ENCODE data around the gene SPRY2.

Gene SPRY2

DNA sequence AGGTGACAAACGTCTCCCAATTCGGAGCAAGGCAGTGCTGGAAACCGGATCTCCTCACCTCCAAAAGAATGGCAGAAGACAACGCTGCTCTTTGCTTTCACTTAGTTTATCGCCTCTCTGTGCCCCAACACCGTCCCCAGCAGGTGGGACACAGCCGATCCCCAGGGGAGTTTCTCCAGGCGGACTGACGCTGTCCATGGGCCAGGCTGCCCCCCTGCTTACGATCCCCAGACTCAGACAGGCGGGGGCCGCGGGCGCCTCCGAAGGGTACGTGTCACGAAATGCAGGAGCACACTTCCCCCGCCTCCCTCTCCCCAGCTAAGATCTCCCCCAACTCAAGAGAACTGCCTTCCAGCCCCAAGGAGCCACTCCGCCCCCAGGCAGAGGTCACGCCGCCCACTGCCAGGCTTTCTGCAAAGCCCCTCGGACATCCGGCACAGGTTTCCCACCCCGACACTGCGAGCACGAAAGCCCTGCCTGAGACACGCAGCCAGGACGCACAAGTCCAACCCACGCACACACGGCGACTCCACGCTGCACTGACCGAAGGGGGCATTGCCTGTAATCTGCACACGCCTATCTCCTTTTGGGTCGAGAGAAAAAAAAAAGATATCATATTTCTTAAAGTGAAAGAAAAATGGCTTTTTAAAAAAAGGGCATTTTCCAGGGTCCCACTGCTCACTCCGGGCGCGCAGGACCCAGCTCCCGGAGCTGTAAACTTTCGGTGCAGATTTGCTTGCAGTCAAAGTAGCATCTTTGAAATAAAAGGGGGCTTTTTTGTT is 2.0 kb downstream of the SPRY2 start:
- WGBS, 2 experiments (ENCODE audit: insufficient coverage in 2 of 2) = 0% methylated on average over 27 to 28 of the region's 40 CpGs
- peak overlapping the region; percentile 99 for H3K27ac ChIP-seq (ENCODE audit: low read depth, low read length, severe bottlenecking)
- H3K4me1 ChIP-seq (ENCODE audit: control insufficient read depth, insufficient read depth, low read length, poor library complexity, severe bottlenecking) = peaks cover 8% of the 10 kb centered on the region
- no peaks in the 10 kb centered on the region for H3K9me3 ChIP-seq (ENCODE audit: control insufficient read depth, low read length)
- peak overlapping the region; percentile 100 for H3K4me3 ChIP-seq (ENCODE audit: extremely low read depth, insufficient read depth, low read length, poor library complexity, severe bottlenecking)
- peaks cover 52% of the 10 kb centered on the region for H3K36me3 ChIP-seq (ENCODE audit: control insufficient read depth, insufficient read depth, low read length)

GRCh38 chr13:80337288-80338081 is 3.4 kb downstream of the SPRY2 start:
- 29 to 30% methylated on average over 20 to 25 of the region's 26 CpGs for WGBS, 2 experiments (ENCODE audit: insufficient coverage in 2 of 2)
- no peaks in the 10 kb centered on the region for H3K9me3 ChIP-seq (ENCODE audit: control insufficient read depth, low read length)
- H3K27ac ChIP-seq (ENCODE audit: low read depth, low read length, severe bottlenecking) = peak overlapping the region; percentile 99
- peak overlapping the region; percentile 100 for H3K4me3 ChIP-seq (ENCODE audit: extremely low read depth, insufficient read depth, low read length, poor library complexity, severe bottlenecking)
- peaks cover 66% of the 10 kb centered on the region for H3K36me3 ChIP-seq (ENCODE audit: control insufficient read depth, insufficient read depth, low read length)
- peaks cover 3% of the 10 kb centered on the region for H3K4me1 ChIP-seq (ENCODE audit: control insufficient read depth, insufficient read depth, low read length, poor library complexity, severe bottlenecking)

GRCh38 chr13:80336776-80337287 is 4.1 kb downstream of the SPRY2 start:
- H3K27ac ChIP-seq (ENCODE audit: low read depth, low read length, severe bottlenecking) = peak overlapping the region; percentile 99
- no peaks in the 10 kb centered on the region for H3K9me3 ChIP-seq (ENCODE audit: control insufficient read depth, low read length)
- H3K4me1 ChIP-seq (ENCODE audit: control insufficient read depth, insufficient read depth, low read length, poor library complexity, severe bottlenecking) = peaks cover 3% of the 10 kb centered on the region
- H3K36me3 ChIP-seq (ENCODE audit: control insufficient read depth, insufficient read depth, low read length) = peaks cover 73% of the 10 kb centered on the region
- WGBS, 2 experiments (ENCODE audit: insufficient coverage in 2 of 2) = 57 to 60% methylated on average over 9 of the region's 9 CpGs
- H3K4me3 ChIP-seq (ENCODE audit: extremely low read depth, insufficient read depth, low read length, poor library complexity, severe bottlenecking) = peak overlapping the region; percentile 100

- peak overlapping the region; percentile 100 for H3K4me3 ChIP-seq (ENCODE audit: extremely low read depth, insufficient read depth, low read length, poor library complexity, severe bottlenecking)
- H3K27ac ChIP-seq (ENCODE audit: low read depth, low read length, severe bottlenecking) = peak overlapping the region; percentile 99
- peaks cover 3% of the 10 kb centered on the region for H3K4me1 ChIP-seq (ENCODE audit: control insufficient read depth, insufficient read depth, low read length, poor library complexity, severe bottlenecking)
- no peaks in the 10 kb centered on the region for H3K9me3 ChIP-seq (ENCODE audit: control insufficient read depth, low read length)
- 60% methylated on average over 1 of the region's 2 CpGs; no CpG with 5 or more reads in 1 of the 2 experiments for WGBS, 2 experiments (ENCODE audit: insufficient coverage in 2 of 2)
- peaks cover 77% of the 10 kb centered on the region for H3K36me3 ChIP-seq (ENCODE audit: control insufficient read depth, insufficient read depth, low read length)
Measured at GRCh38 chr13:80336370-80336769, 4.6 kb downstream of the SPRY2 start.

- H3K27ac ChIP-seq (ENCODE audit: low read depth, low read length, severe bottlenecking) = peak overlapping the region; percentile 60
- no peaks in the 10 kb centered on the region for H3K9me3 ChIP-seq (ENCODE audit: control insufficient read depth, low read length)
- peak overlapping the region; percentile 100 for H3K4me3 ChIP-seq (ENCODE audit: extremely low read depth, insufficient read depth, low read length, poor library complexity, severe bottlenecking)
- peaks cover 3% of the 10 kb centered on the region for H3K4me1 ChIP-seq (ENCODE audit: control insufficient read depth, insufficient read depth, low read length, poor library complexity, severe bottlenecking)
- 80% methylated on average over 1 of the region's 2 CpGs; no CpG with 5 or more reads in 1 of the 2 experiments for WGBS, 2 experiments (ENCODE audit: insufficient coverage in 2 of 2)
- peaks cover 72% of the 10 kb centered on the region for H3K36me3 ChIP-seq (ENCODE audit: control insufficient read depth, insufficient read depth, low read length)
Measured at GRCh38 chr13:80334597-80335260, 6.2 kb downstream of the SPRY2 start.

- Histone ChIP-seq H3K9me3 (ENCODE audit: control insufficient read depth, low read length) (no peaks in the 10 kb centered on the region), H3K4me1 (ENCODE audit: control insufficient read depth, insufficient read depth, low read length, poor library complexity, severe bottlenecking) (peaks cover 1% of the 10 kb centered on the region), H3K27ac (ENCODE audit: low read depth, low read length, severe bottlenecking) (no peak overlapping the region), H3K4me3 (ENCODE audit: extremely low read depth, insufficient read depth, low read length, poor library complexity, severe bottlenecking) (no peak overlapping the region), H3K36me3 (ENCODE audit: control insufficient read depth, insufficient read depth, low read length) (peaks cover 47% of the 10 kb centered on the region)
- WGBS, 2 experiments (ENCODE audit: insufficient coverage in 2 of 2) = no CpG with 5 or more reads among the region's 2 CpGs
Measured at GRCh38 chr13:80331984-80332383, 8.9 kb downstream of the SPRY2 start.

GRCh38 chr13:80329250-80329649 is 11.7 kb downstream of the SPRY2 start:
- Histone ChIP-seq H3K9me3 (ENCODE audit: control insufficient read depth, low read length) (no peaks in the 10 kb centered on the region), H3K27ac (ENCODE audit: low read depth, low read length, severe bottlenecking) (no peak overlapping the region), H3K36me3 (ENCODE audit: control insufficient read depth, insufficient read depth, low read length) (peaks cover 27% of the 10 kb centered on the region), H3K4me1 (ENCODE audit: control insufficient read depth, insufficient read depth, low read length, poor library complexity, severe bottlenecking) (no peaks in the 10 kb centered on the region), H3K4me3 (ENCODE audit: extremely low read depth, insufficient read depth, low read length, poor library complexity, severe bottlenecking) (no peak overlapping the region)

DNA sequence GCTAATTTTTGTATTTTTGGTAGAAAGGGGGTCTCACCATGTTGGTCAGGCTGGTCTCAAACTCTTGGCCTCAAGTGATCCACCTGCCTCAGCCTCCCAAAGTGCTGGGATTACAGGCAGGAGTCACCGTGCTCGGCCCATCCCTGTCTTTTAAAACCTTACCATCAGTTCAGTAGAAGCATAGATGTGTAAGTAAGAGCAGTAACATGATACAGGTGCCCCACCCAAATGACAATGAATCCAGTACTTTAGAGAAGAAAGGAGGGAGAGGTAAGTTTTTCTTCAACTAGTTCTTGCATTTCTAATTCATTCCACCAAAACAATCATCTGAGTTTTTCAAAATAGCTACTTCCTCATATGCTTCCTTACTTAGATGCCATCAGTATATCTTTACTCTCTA is 21.9 kb downstream of the SPRY2 start:
- 80% methylated on average over 2 of the region's 2 CpGs; no CpG with 5 or more reads in 1 of the 2 experiments for WGBS, 2 experiments (ENCODE audit: insufficient coverage in 2 of 2)
- H3K27ac ChIP-seq (ENCODE audit: low read depth, low read length, severe bottlenecking) = no peak overlapping the region
- H3K9me3 ChIP-seq (ENCODE audit: control insufficient read depth, low read length) = no peaks in the 10 kb centered on the region
- no peak overlapping the region for H3K4me3 ChIP-seq (ENCODE audit: extremely low read depth, insufficient read depth, low read length, poor library complexity, severe bottlenecking)
- H3K36me3 ChIP-seq (ENCODE audit: control insufficient read depth, insufficient read depth, low read length) = no peaks in the 10 kb centered on the region
- H3K4me1 ChIP-seq (ENCODE audit: control insufficient read depth, insufficient read depth, low read length, poor library complexity, severe bottlenecking) = no peaks in the 10 kb centered on the region

- no peaks in the 10 kb centered on the region for H3K9me3 ChIP-seq (ENCODE audit: control insufficient read depth, low read length)
- no peak overlapping the region for H3K27ac ChIP-seq (ENCODE audit: low read depth, low read length, severe bottlenecking)
- no peaks in the 10 kb centered on the region for H3K36me3 ChIP-seq (ENCODE audit: control insufficient read depth, insufficient read depth, low read length)
- H3K4me3 ChIP-seq (ENCODE audit: extremely low read depth, insufficient read depth, low read length, poor library complexity, severe bottlenecking) = no peak overlapping the region
- WGBS, 2 experiments (ENCODE audit: insufficient coverage in 2 of 2) = 80 to 100% methylated on average over 1 of the region's 5 CpGs
- no peaks in the 10 kb centered on the region for H3K4me1 ChIP-seq (ENCODE audit: control insufficient read depth, insufficient read depth, low read length, poor library complexity, severe bottlenecking)
Measured at GRCh38 chr13:80314711-80315653, 25.9 kb downstream of the SPRY2 start.

Data from mesodermal cell (in vitro differentiated cells).